ENCODE data around the gene DFFB.

DNA sequence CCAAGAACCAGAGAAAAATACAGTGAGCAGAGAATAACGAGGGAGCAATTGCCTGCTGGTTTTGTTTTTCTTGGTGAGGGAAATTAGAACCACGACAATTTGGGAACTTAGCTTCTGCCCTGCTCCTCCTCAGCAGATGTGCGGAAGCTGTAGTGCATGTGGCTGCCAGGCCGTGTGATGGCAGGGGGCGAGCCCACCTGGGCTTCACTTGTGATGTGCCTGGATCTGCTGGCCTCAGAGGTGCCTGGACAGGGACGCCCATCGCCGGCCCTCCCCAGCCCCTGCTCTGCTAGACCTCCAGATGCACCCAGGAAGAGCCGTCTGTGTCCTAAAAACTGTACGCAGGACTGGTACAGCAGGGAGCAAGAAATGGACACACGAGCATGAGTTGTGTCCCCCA, 71.3 kb downstream of the DFFB start:
- TF ChIP-seq POLR2A (IDR thresholded peaks at IDR 0.05) = no peak
- TF ChIP-seq CTCF (IDR thresholded peaks at IDR 0.05) = no peak
